Amniotic epithelial cell (primary cell): ENCODE results near the gene PHAF1.
"Not testable (repeated sequence)": the region's sequence is repeated elsewhere in the genome, so short reads cannot be mapped to it uniquely, and the experiment has no call there.

Source experiments
- DNase-seq: peaks from one replicate; pipeline ENCODE4 v3.0.0-alpha.2; 2010; ENCODE audit warnings: low read depth

PHAF1 gene

GRCh38 chr16:67105246-67105645 lies 4.5 kb upstream of the PHAF1 start:
- no peak for DNase-seq

- no peak for DNase-seq
These were observed 3.9 kb upstream of the PHAF1 start for GRCh38 chr16:67105881-67106280.

GRCh38 chr16:67108489-67108888 lies 1.3 kb upstream of the PHAF1 start:
- DNase-seq: no peak

- DNase-seq: no peak
These were observed 772 bp upstream of the PHAF1 start for GRCh38 chr16:67108931-67109406.

- peak; percentile 13 for DNase-seq
These were observed 2.3 kb downstream of the PHAF1 start for GRCh38 chr16:67111951-67112444.

- DNase-seq: no peak
These were observed 3.1 kb downstream of the PHAF1 start for GRCh38 chr16:67112591-67113399.

- no peak for DNase-seq
These were observed 5.1 kb downstream of the PHAF1 start for GRCh38 chr16:67114793-67115192.

- peak; percentile 86 for DNase-seq
These were observed 5.9 kb downstream of the PHAF1 start for GRCh38 chr16:67115639-67116038.

- DNase-seq: no peak
These were observed 6.9 kb downstream of the PHAF1 start for GRCh38 chr16:67116388-67117311.

- DNase-seq: no peak
These were observed 8.0 kb downstream of the PHAF1 start for GRCh38 chr16:67117716-67118115.

GRCh38 chr16:67120025-67120424 lies 10.3 kb downstream of the PHAF1 start:
- DNase-seq: no peak

- DNase-seq: not testable (repeated sequence)
These were observed 13.1 kb downstream of the PHAF1 start for GRCh38 chr16:67122799-67123198.

- DNase-seq: no peak
These were observed 18.7 kb downstream of the PHAF1 start for GRCh38 chr16:67128417-67128816.

- DNase-seq: no peak
These were observed 19.1 kb downstream of the PHAF1 start for GRCh38 chr16:67128887-67129286.

GRCh38 chr16:67129422-67129821 lies 19.7 kb downstream of the PHAF1 start:
- DNase-seq: no peak

GRCh38 chr16:67137605-67138004 lies 27.9 kb downstream of the PHAF1 start:
- peak; percentile 92 for DNase-seq

GRCh38 chr16:67141391-67141790 lies 31.6 kb downstream of the PHAF1 start:
- DNase-seq: no peak

GRCh38 chr16:67142342-67142741 lies 32.6 kb downstream of the PHAF1 start:
- no peak for DNase-seq

- no peak for DNase-seq
These were observed 35.2 kb downstream of the PHAF1 start for GRCh38 chr16:67144943-67145342.

GRCh38 chr16:67145746-67146145 lies 36.0 kb downstream of the PHAF1 start:
- DNase-seq: no peak

- peak; percentile 30 for DNase-seq
These were observed 37.0 kb downstream of the PHAF1 start for GRCh38 chr16:67146523-67147357.
